DMS 273 treated with DMSO at 0.1 percent for 48 hours (cell line): ENCODE measurements around the gene KNDC1.

Experiments
- DNase-seq: peaks from one replicate; lab custom pipeline; 2025; lab: John Stamatoyannopoulos, UW

Gene KNDC1

DNA sequence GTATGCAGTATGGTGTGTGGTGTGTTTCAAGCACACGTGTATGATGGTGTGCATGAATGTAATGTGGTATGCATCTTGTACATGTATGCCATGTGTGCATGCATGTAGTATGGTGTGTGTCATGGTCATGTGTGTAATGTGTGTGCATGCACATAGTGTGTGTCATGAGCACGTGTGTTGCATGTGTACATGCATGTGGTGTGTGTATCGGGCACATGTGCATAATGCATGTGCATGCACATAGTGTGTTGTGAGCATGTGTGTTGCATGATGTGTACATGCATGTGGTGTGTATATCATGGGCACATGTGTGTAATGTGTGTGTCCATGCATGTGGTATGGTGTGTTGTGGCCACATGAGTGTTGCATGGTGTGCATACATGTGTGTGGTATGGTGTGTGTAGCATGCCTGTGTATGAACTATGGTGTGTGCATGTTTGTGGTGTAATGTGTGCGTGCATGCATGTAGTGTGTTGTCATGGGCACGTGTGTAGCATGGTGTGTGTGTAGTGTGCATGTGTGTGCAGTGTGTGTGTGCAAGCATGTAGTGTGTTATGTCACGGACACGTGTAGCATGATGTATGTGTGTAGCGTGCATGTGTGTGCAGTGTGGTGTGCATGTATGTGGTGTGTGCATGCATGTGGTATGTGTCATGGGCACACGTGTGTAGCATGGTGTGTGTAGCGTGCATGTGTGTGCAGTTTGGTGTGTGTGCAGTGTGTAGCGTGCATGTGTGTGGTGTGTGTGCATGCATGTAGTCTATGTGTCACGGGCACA lies 17.6 kb downstream of the KNDC1 start:
- no peak for DNase-seq

DNA sequence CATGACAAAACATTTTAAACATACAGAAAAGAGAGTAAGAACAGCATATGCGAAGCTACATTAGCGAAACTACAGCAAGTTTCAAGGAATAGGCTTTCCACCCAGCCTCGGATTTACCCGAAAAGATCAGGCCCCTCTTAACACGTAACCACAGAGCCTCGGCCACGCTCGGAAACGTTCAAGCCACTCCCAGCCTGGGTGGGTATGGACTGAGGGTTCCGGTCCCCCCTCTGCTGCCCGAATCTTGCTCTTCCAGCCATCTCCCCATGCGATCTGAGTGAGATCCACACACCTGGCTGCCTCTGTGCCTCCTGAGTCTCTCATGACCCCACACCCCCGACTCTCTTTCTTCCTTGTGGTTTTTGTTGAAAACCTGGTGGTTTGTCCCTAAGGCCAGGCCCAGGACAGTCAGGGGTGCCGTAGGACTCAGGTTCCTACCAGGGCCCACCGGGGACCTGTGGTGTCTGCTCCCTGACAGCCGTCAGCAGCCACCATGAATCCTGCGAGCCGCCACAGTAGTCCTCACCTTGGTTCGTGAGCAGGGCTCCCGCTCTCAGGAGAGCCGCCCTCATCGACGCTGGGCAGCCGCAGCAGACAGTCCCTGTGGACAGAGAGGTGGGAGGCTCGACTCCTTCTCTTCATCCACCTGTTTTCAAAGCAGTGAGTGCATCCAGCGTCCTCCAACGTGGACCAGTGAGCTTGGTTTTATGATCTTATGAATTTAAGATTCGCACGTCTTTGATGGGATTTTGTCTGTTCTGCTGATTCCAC lies 18.5 kb downstream of the KNDC1 start:
- DNase-seq: no peak

DNA sequence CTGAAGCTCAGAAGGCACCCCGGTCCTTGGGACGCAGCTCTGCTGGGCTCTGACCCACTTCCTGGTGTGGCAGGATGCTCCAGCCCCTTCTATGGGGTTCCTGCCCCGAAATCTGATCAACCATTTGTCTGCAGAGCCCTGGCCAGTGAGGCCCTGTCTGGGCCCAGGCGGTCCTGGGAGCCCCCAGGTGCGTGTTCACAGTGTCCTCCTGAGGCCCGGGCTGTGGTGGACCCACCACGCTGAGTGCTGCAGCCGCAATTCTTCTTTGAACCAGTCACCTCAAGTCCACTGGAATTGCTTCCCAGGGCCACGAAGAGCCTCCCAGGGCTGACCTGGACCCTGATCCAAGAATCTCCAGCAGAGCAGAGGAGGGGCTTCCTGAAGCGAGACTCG lies 19.1 kb downstream of the KNDC1 start:
- no peak for DNase-seq

DNA sequence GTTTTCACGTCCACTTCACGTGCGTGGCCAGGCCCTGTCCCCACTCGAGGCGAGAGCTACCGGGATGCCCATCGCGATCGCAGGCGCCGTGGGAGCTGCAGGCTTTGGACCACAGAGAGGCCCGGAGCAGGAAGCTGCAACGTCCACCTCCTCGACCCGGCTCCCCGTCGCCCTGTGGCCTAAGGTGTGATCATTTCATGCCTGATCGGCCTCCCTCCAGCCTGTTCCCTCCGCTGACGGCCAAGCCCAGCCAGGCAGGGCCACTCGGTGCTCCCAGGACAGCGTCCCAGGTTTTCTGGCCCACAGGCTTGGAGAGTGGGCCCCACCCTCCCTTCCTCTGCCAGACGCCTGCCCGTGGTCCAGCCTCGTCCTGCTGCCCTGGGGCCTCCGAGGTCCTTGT lies 19.6 kb downstream of the KNDC1 start:
- no peak for DNase-seq

DNA sequence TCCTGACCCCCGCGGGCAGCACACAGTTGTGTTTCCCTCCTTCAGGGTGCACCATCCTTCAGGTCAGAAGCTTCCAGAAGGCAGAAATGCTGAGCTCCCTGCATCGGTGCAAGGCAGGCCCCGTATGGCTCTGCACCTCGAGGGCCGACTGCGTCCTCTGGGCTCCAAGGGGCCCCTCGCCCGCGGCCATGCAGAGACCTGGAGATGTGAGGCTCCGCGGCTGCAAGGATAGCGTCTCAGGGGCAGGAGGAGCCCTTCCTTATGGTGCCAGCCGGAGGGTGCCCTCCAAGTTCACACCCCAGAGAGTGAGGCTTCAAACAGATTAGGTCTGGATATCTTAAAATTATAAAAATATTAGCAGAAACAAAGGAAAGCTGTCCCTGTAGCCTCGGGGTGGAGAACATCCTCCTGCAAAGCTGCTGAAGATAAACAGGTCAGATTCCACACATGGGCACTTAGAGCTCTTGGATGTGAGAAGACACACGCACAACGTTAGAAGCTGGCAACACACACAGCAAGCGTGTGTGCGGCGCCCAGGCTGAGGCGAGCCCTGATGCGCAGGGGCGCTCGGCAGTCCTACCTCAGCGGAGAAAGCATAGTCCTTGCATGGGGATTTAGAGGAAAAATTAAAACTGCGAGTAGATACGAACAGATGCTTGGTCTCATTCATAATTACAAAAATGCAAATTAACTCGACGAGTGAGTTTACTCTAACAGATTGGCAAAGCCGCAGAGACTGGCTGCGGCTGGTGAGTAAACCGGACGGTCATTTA lies 20.4 kb downstream of the KNDC1 start:
- no peak for DNase-seq

- no peak for DNase-seq
Measured at GRCh38 chr10:133180965-133181639, 21.1 kb downstream of the KNDC1 start.

DNA sequence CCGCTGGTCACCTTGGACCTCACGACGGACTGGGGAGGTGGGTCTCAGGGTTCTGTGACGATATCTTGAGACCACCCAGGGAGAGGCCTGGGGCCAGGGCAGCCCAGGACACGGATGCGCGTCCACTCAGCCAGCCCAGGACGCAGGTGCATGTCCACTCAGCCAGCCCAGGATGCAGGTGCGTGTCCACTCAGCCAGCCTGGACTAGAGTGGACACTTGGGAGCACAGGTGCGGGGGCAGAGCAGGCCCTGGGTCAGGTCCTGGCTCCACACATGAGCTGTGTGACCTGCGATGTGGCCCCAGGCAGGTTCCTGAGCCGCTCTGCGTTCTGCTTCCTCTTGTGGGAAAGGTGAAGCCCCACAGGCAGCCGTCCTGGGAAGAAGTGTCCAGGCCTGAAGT lies 22.2 kb downstream of the KNDC1 start:
- DNase-seq: no peak

DNA sequence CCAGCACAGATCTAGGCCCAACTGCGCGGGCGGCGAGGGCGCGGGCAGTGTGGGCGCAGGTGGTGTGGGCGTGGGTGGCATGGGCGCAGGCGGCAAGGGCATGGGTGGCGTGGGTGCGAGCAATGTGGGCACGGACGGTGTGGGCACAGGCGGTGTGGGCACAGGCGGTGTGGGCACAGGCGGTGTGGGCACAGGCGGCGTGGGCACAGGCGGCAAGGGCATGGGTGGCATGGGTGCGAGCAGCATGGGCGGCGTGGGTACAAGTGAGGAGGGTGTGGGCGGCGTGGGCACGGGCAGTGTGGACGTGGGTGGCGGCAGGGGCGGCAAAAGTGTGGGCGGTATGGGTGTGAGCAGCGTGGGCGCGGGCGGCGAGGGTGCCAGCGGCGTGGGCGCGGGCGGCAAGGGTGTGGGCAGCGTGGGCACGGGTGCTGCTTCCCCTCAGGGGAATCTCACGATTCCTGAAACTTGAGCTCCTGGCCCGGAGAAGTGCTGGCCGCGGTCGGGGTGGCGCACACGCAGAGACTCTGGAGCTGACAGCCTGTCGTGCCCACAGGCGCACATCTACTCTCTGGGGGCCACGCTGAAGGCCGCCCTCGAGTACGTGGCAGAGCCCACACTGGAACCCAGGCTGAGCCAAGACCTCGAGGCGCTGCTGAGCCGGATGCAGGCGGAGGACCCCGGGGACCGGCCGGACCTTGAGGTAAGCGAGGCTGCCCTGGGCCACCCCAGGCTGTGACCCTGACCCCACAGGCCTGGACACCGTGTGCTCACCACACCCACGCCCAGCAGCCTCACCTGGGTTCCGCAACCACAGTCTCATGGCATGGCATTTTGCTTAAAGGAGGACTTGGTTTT lies 23.0 kb downstream of the KNDC1 start:
- DNase-seq: no peak

DNA sequence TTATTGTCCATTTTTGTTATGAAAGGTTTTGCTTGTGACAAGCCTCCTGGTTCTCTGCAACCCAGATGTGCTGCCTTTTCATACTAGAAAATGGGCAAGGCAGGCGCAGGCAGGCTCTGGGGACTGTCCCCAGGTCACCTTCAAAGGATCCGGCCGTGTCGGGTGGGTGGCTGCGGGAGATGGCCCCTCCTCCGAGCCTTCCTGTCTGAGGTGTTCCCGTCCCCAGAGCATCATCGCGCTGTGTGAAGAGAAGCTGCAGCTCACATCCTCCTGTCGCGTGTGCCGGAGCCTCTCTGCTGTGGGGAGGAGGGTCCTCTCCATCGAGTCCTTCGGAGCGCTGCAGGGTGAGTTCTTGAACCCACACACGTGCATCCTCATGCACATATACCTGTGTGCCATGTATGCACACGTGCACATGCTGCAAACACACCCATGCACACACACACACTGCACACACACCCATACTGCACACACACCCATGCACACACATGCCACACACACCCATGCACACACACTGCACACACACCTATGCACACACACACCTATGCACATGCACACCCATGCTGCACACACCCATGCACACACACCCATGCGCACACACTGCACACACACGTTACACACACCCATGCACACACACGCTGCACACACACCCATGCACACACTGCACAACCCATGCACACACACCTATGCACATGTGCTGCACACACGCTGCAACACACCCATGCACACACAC lies 23.8 kb downstream of the KNDC1 start:
- DNase-seq: no peak

DNA sequence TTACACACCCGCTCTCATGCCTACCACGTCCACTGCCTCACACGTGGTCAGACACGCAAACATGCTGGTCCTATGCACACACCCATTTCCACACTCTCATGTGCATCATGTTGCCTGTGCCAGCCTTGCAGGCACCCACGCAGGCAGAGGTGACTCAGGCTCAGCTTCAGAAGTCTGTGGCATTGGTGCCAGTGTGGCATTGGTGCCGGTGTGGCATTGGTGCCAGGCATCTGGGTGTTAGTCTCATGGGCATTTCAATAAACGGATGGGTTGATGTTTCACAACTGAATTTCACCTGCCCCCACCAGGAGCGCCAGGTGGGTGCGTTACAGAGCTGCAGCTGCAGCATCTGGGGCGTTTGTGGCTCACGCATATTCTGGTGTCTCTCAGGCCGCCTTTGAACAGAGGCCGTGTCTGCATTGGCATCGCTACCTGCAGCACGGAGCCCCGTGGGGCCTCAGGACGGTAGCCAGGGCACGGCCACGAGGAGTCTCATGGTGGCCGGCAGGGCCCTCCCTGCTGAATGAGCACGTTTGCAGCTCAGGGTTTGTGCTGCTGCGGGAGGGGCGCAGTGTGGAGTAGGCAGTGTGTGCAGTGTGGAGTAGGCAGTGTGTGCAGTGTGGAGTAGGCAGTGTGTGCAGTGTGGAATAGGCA lies 24.7 kb downstream of the KNDC1 start:
- no peak for DNase-seq

- no peak for DNase-seq
Measured at GRCh38 chr10:133185421-133185820, 25.4 kb downstream of the KNDC1 start.

DNA sequence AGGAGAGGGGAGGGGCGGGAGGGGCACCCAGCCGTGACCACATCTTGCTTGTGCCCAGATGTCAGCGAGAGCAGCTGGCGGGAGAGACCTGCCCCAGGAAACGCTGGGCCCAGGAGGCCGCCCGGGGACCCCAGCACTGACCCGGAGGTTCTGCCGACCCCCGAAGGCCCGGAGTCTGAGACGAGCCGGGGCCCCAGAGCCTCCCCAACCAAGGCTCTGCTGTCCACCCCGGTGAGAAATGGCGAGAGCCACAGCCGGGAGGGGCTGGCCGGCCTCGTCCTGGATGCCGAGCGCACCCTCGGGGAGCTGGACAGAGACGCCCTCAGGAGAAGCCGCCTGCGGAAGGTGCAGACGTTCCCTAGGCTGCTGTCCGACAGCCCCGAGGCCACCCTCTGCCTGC lies 25.9 kb downstream of the KNDC1 start:
- DNase-seq: no peak

DNA sequence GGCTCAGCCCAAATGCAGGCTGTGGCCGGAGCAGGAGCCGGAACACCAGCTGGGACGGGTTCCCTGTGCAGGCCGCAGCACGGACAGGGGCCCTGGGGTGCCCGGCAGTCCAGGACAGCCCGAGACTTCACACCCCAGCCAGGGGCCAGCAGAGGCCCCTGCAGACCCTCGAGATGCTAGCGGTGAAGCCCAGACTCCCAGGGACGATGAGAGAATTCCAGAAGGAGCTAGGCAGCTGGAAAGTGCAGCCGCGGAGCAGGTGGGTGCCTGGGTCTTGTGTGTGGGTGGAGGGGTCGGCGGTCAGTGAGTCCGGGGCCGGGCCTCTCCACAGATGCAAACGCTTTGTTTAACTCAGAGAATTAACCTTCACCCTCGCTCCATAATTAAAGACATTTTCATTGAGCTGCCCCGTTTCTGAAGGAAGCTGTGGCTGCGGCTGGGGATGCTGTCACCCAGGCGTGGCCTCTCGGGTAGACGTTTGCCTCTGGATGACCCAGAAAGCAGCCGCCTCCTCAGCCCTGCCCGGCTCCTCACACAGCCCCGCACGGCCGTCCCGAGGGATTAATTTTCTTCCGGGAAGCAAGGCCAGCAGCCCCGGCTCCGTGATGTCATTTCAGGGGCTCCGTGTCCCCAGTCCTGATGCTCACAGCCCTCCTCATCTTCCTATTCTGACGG lies 26.5 kb downstream of the KNDC1 start:
- no peak for DNase-seq

DNA sequence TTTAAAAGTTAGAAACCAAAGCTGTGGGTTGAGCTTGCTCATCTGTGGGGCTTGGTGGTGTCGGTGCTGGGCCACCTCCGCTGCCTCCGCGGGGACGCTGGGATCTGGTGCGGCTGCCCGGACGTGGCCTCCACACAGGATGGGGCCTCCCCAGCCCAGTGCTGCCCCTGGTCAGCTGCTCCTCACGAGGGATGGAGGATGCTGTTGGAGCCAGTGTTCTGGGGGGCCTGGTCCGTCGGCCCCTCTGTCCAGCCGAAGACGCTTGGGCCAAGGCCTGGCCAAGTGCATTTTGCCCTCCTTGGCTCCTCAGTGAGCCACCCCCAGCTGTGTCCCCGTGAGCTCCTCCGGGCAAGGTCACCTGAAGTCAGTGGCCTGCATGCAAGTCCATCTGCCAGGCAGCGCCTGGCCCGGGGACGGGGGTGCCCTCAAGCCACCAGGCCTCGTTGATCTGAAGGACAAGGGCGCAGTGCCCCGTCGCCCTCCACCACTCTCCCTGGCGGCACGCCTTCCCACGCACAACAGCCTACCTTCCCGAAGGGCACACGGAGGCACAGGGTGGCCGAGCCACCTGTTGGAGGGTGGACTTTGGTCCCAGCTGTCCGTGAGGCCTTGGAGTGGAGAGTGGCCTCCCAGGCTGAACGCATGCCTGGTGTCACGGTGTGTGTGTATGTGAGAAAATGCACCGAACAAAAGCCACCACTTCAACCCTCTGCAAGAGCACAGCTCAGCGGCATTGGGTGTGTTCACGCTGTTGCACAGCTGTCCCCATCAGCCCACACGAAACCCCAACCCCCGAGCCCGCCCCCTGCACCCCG lies 27.3 kb downstream of the KNDC1 start:
- DNase-seq: no peak

GRCh38 chr10:133187906-133188681 lies 28.1 kb downstream of the KNDC1 start:
- no peak for DNase-seq

DNA sequence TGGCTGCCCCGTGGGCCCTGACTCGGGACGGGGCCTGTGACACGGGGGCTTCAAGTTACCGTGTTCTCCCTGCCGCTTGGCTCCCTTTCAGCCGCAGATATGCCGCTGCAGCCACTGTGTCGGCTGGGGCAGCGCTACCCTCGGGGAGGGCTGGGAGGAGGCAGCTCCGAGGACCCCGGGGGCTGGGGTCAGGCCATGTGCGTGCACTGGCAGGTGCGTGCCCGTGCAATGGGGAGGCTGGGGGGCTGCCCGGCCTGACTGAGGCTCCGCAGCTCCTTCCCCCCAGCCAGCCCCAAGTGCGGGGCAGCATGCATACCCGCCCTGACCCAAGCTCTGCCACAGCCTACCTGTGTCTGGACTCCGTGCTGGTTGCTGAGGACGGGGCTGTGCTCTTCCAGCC lies 29.2 kb downstream of the KNDC1 start:
- no peak for DNase-seq

GRCh38 chr10:133189726-133190125 lies 29.7 kb downstream of the KNDC1 start:
- no peak for DNase-seq

GRCh38 chr10:133190225-133190624 lies 30.2 kb downstream of the KNDC1 start:
- no peak for DNase-seq
